ENCODE results near the gene NEURL2. TPM values are rescaled to one million over a fixed set of nuclear protein-coding genes. Genes with fewer than 3 reads are reported as not detected.

NEURL2 gene
- total RNA-seq, 1 donor from 2014 or later, result 13.0 TPM

DNA sequence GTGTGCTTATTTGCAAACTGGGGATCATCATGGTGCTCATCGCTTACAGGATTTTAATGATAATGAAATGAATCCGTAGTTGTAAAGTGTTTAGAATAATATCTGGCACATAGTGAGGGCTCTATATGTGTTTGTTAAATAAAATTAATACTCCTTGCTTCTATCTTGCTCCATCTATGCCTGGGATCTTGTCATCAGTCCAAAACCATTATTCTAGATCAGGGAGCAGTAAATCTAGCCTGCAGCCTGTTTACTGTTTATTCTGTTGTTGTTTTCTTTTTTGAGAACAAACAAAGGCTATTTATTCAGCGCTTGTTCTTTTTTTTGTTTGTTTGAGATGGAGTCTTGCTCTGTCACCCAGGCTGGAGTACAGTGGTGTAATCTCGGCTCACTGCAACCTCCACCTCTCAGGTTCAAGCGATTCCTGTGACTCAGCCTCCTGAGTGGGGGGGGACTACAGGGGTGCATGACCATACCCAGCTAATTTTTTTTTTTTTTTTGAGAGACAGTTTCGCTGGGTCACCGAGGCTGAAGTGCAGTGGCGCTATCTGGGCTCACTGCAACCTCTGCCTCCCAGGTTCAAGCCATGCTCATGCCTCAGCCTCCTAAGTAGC, 41.9 kb downstream of the NEURL2 start:
- no peak overlapping the region for H3K27ac ChIP-seq (ENCODE audit: low read depth, low read length)
- no peak overlapping the region for H3K9ac ChIP-seq (ENCODE audit: low read depth in 1 of 3, low read length in 3 of 3)
- H3K4me3 ChIP-seq (ENCODE audit: low read length in 3 of 3), result no peak overlapping the region
- peaks cover under 1 to 12% (median 7%) of the 10 kb centered on the region in 3 donors for H3K4me1 ChIP-seq (ENCODE audit: control insufficient read depth in 3 of 3, insufficient read depth in 3 of 3, low read length in 3 of 3)
- H3K9me3 ChIP-seq (ENCODE audit: control insufficient read depth in 3 of 3, low read length in 3 of 3), result no peaks in the 10 kb centered on the region
- H3K36me3 ChIP-seq (ENCODE audit: control insufficient read depth in 3 of 3, insufficient read depth in 3 of 3, low read length in 3 of 3), result peaks cover 39 to 54% (median 40%) of the 10 kb centered on the region in 3 donors
- H3K27me3 ChIP-seq (ENCODE audit: control insufficient read depth in 3 of 3, insufficient read depth in 3 of 3, low read length in 3 of 3), result no peaks in the 10 kb centered on the region

DNA sequence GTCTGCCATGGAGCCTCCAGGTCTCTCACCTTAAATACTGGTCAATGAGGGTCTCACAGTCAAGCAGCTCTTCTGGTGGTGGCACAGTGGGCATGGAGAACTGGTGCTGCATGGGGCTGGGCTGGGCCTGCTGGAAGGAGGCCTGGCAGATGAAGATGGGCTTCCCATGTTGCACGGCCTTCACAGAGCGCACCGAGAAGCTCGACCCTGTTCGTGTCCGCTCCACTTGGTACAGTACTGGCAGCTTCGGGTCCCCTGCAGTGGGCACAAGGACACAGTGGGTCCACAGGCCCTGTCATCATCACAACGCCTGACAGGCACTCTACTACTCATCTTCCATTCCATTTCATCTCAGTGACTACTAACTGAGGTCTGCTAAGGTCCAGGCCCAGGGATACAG, 42.6 kb downstream of the NEURL2 start:
- no peak overlapping the region for H3K4me3 ChIP-seq (ENCODE audit: low read length in 3 of 3)
- H3K9me3 ChIP-seq (ENCODE audit: control insufficient read depth in 3 of 3, low read length in 3 of 3), result no peaks in the 10 kb centered on the region
- H3K27ac ChIP-seq (ENCODE audit: low read depth, low read length), result no peak overlapping the region
- peaks cover 46 to 54% (median 46%) of the 10 kb centered on the region in 3 donors for H3K36me3 ChIP-seq (ENCODE audit: control insufficient read depth in 3 of 3, insufficient read depth in 3 of 3, low read length in 3 of 3)
- H3K4me1 ChIP-seq (ENCODE audit: control insufficient read depth in 3 of 3, insufficient read depth in 3 of 3, low read length in 3 of 3), result peaks cover 7 to 18% (median 11%) of the 10 kb centered on the region in 3 donors
- H3K27me3 ChIP-seq (ENCODE audit: control insufficient read depth in 3 of 3, insufficient read depth in 3 of 3, low read length in 3 of 3), result no peaks in the 10 kb centered on the region
- H3K9ac ChIP-seq (ENCODE audit: low read depth in 1 of 3, low read length in 3 of 3), result no peak overlapping the region

GRCh38 chr20:45845452-45845851, 45.6 kb downstream of the NEURL2 start:
- no peak overlapping the region for H3K9ac ChIP-seq (ENCODE audit: low read depth in 1 of 3, low read length in 3 of 3)
- no peaks in the 10 kb centered on the region for H3K27me3 ChIP-seq (ENCODE audit: control insufficient read depth in 3 of 3, insufficient read depth in 3 of 3, low read length in 3 of 3)
- H3K4me1 ChIP-seq (ENCODE audit: control insufficient read depth in 3 of 3, insufficient read depth in 3 of 3, low read length in 3 of 3), result peaks cover 28 to 47% (median 35%) of the 10 kb centered on the region in 3 donors
- no peak overlapping the region for H3K27ac ChIP-seq (ENCODE audit: low read depth, low read length)
- H3K4me3 ChIP-seq (ENCODE audit: low read length in 3 of 3), result no peak overlapping the region
- H3K9me3 ChIP-seq (ENCODE audit: control insufficient read depth in 3 of 3, low read length in 3 of 3), result no peaks in the 10 kb centered on the region
- peaks cover 54 to 66% (median 56%) of the 10 kb centered on the region in 3 donors for H3K36me3 ChIP-seq (ENCODE audit: control insufficient read depth in 3 of 3, insufficient read depth in 3 of 3, low read length in 3 of 3)

DNA sequence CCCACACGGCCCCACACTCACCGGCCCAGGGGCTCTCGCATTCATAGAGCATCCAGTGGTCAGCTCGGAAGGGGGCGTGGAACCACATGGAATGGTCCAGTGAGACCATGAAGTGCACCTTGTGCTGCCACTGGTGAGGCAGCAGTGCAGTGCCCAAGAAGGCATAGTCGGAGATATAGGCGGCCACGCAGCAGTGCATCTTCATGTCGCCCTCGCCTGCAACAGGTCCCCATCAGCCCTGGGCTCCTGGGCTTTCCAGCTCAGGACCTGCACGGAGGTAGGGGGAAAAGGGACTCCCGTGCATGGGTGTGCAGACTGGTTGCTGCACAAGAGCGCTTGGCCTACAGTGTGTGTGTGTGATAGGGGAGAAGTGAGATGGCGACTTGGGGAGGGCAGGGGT, 47.5 kb downstream of the NEURL2 start:
- Histone ChIP-seq H3K36me3 (ENCODE audit: control insufficient read depth in 3 of 3, insufficient read depth in 3 of 3, low read length in 3 of 3) (peaks cover 60 to 62% (median 61%) of the 10 kb centered on the region in 3 donors), H3K27ac (ENCODE audit: low read depth, low read length) (peak overlapping the region; percentile 58)

GRCh38 chr20:45842169-45842812, 48.7 kb downstream of the NEURL2 start:
- no peak overlapping the region for H3K4me3 ChIP-seq (ENCODE audit: low read length in 3 of 3)
- H3K9ac ChIP-seq (ENCODE audit: low read depth in 1 of 3, low read length in 3 of 3), result peak overlapping the region in 2 of 3 donors; percentile 57
- peak overlapping the region; percentile 58 for H3K27ac ChIP-seq (ENCODE audit: low read depth, low read length)
- H3K4me1 ChIP-seq (ENCODE audit: control insufficient read depth in 3 of 3, insufficient read depth in 3 of 3, low read length in 3 of 3), result peaks cover 28 to 46% (median 35%) of the 10 kb centered on the region in 3 donors
- H3K36me3 ChIP-seq (ENCODE audit: control insufficient read depth in 3 of 3, insufficient read depth in 3 of 3, low read length in 3 of 3), result peaks cover 55 to 60% (median 58%) of the 10 kb centered on the region in 3 donors
- no peaks in the 10 kb centered on the region for H3K27me3 ChIP-seq (ENCODE audit: control insufficient read depth in 3 of 3, insufficient read depth in 3 of 3, low read length in 3 of 3)
- no peaks in the 10 kb centered on the region for H3K9me3 ChIP-seq (ENCODE audit: control insufficient read depth in 3 of 3, low read length in 3 of 3)

More for the DNA sequence above, 47.5 kb downstream of the NEURL2 start:
- peaks cover 28 to 47% (median 35%) of the 10 kb centered on the region in 3 donors for H3K4me1 ChIP-seq (ENCODE audit: control insufficient read depth in 3 of 3, insufficient read depth in 3 of 3, low read length in 3 of 3)
- H3K9ac ChIP-seq (ENCODE audit: low read depth in 1 of 3, low read length in 3 of 3), result peak overlapping the region in 1 of 3 donors; percentile 50
- no peaks in the 10 kb centered on the region for H3K9me3 ChIP-seq (ENCODE audit: control insufficient read depth in 3 of 3, low read length in 3 of 3)
- H3K4me3 ChIP-seq (ENCODE audit: low read length in 3 of 3), result no peak overlapping the region
- no peaks in the 10 kb centered on the region for H3K27me3 ChIP-seq (ENCODE audit: control insufficient read depth in 3 of 3, insufficient read depth in 3 of 3, low read length in 3 of 3)

DNA sequence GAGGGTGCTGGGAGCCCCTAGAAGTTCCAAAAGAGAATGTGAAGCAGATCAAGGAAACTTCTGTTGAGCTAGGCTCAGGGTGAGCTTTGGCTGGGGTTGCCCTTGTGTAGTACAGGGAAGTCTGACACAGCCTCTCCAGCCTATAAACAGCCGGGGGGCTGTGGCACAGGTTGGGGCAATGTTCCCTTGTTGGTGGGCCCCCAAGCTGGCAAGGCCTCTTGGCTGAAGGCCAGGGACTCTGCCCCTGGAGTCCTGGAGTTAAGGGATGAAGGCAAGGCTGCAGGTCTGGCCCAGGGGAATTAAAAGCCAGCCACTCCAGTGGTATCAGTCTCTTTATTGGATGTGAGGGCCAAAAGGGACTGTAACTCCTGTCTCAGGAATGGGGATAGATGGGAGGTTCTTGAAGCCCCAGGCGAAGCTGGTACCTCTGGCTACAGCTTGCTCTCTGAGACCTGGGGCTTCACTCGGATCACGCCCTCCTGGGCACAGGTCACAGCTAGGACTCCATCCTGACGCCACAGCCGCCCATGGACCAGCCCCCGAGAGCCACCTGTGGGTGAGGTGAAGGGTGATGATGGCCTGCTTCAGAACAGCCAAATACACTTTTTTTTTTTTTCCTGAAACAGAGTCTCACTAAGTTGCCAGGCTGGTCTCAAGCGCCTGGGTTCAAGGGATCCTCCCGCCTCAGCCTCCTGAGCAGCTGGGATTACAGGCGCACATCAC, 49.4 kb downstream of the NEURL2 start:
- Histone ChIP-seq H3K9ac (ENCODE audit: low read depth in 1 of 3, low read length in 3 of 3) (peak overlapping the region in 2 of 3 donors; percentile 16 to 57), H3K27ac (ENCODE audit: low read depth, low read length) (peak overlapping the region; percentile 58), H3K4me1 (ENCODE audit: control insufficient read depth in 3 of 3, insufficient read depth in 3 of 3, low read length in 3 of 3) (peaks cover 33 to 51% (median 39%) of the 10 kb centered on the region in 3 donors), H3K9me3 (ENCODE audit: control insufficient read depth in 3 of 3, low read length in 3 of 3) (no peaks in the 10 kb centered on the region), H3K36me3 (ENCODE audit: control insufficient read depth in 3 of 3, insufficient read depth in 3 of 3, low read length in 3 of 3) (peaks cover 54 to 57% (median 56%) of the 10 kb centered on the region in 3 donors), H3K4me3 (ENCODE audit: low read length in 3 of 3) (no peak overlapping the region), H3K27me3 (ENCODE audit: control insufficient read depth in 3 of 3, insufficient read depth in 3 of 3, low read length in 3 of 3) (no peaks in the 10 kb centered on the region)

DNA sequence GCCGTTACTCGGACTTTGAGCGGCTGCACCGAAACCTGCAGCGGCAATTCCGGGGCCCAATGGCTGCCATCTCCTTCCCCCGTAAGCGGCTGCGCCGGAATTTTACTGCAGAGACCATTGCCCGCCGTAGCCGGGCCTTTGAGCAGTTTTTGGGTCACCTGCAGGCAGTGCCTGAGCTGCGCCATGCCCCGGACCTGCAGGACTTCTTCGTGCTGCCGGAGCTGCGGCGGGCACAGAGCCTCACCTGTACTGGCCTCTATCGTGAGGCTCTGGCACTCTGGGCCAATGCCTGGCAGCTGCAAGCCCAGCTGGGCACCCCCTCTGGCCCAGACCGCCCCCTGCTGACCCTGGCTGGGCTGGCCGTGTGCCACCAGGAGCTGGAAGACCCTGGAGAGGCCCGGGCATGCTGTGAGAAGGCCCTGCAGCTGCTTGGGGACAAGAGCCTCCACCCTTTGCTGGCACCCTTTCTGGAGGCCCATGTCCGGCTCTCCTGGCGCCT, 50.3 kb downstream of the NEURL2 start:
- H3K4me3 ChIP-seq (ENCODE audit: low read length in 3 of 3), result no peak overlapping the region
- no peaks in the 10 kb centered on the region for H3K27me3 ChIP-seq (ENCODE audit: control insufficient read depth in 3 of 3, insufficient read depth in 3 of 3, low read length in 3 of 3)
- peaks cover 48 to 53% (median 49%) of the 10 kb centered on the region in 3 donors for H3K36me3 ChIP-seq (ENCODE audit: control insufficient read depth in 3 of 3, insufficient read depth in 3 of 3, low read length in 3 of 3)
- H3K27ac ChIP-seq (ENCODE audit: low read depth, low read length), result peak overlapping the region; percentile 58
- peaks cover 35 to 55% (median 44%) of the 10 kb centered on the region in 3 donors for H3K4me1 ChIP-seq (ENCODE audit: control insufficient read depth in 3 of 3, insufficient read depth in 3 of 3, low read length in 3 of 3)
- no peaks in the 10 kb centered on the region for H3K9me3 ChIP-seq (ENCODE audit: control insufficient read depth in 3 of 3, low read length in 3 of 3)
- H3K9ac ChIP-seq (ENCODE audit: low read depth in 1 of 3, low read length in 3 of 3), result peak overlapping the region in 1 of 3 donors; percentile 8

Other genes starting within 250 kb of the NEURL2 start
- gene WFDC11, start 221.0 kb downstream of the NEURL2 start, total RNA-seq, result not detected
- not detected for gene WFDC13, start 189.2 kb downstream of the NEURL2 start, total RNA-seq
- gene WFDC10B, start 186.2 kb downstream of the NEURL2 start, total RNA-seq, result not detected
- gene SPINT4, start 168.9 kb downstream of the NEURL2 start, total RNA-seq, result not detected
- not detected for gene WFDC3, start 99.3 kb downstream of the NEURL2 start, total RNA-seq
- gene DNTTIP1, start 99.3 kb downstream of the NEURL2 start, total RNA-seq, result 18.3 TPM
- 10.4 TPM for gene UBE2C, start 78.6 kb downstream of the NEURL2 start, total RNA-seq
- gene TNNC2, start 63.9 kb downstream of the NEURL2 start, total RNA-seq, result 2,844 TPM
- gene SNX21, start 57.4 kb downstream of the NEURL2 start, total RNA-seq, result 26.6 TPM
- gene ACOT8, start 33.8 kb downstream of the NEURL2 start, total RNA-seq, result 27.1 TPM
- 7.8 TPM for gene ZSWIM3, start 33.6 kb downstream of the NEURL2 start, total RNA-seq
- 3.1 TPM for gene ZSWIM1, start 10.0 kb downstream of the NEURL2 start, total RNA-seq
- 2.6 TPM for gene SPATA25, start 3.6 kb downstream of the NEURL2 start, total RNA-seq
- 23.0 TPM for gene CTSA, start 127 bp upstream of the NEURL2 start, total RNA-seq
- 38.1 TPM for gene PLTP, start 20.9 kb upstream of the NEURL2 start, total RNA-seq
- gene PCIF1, start 43.5 kb upstream of the NEURL2 start, total RNA-seq, result 7.3 TPM
- 6.3 TPM for gene ZNF335, start 81.0 kb upstream of the NEURL2 start, total RNA-seq
- gene MMP9, start 117.7 kb upstream of the NEURL2 start, total RNA-seq, result 0.52 TPM
- gene SLC12A5, start 138.0 kb upstream of the NEURL2 start, total RNA-seq, result not detected
- gene NCOA5, start 198.8 kb upstream of the NEURL2 start, total RNA-seq, result 10.4 TPM
- gene CD40, start 227.1 kb upstream of the NEURL2 start, total RNA-seq, result 3.7 TPM

All from skeletal muscle tissue (tissue), 4 donors.